ENCODE measurements around the gene PIP4K2A.
"Not testable (repeated sequence)": the region's sequence is repeated elsewhere in the genome, so short reads cannot be mapped to it uniquely, and the experiment has no call there.

The PIP4K2A gene

DNA sequence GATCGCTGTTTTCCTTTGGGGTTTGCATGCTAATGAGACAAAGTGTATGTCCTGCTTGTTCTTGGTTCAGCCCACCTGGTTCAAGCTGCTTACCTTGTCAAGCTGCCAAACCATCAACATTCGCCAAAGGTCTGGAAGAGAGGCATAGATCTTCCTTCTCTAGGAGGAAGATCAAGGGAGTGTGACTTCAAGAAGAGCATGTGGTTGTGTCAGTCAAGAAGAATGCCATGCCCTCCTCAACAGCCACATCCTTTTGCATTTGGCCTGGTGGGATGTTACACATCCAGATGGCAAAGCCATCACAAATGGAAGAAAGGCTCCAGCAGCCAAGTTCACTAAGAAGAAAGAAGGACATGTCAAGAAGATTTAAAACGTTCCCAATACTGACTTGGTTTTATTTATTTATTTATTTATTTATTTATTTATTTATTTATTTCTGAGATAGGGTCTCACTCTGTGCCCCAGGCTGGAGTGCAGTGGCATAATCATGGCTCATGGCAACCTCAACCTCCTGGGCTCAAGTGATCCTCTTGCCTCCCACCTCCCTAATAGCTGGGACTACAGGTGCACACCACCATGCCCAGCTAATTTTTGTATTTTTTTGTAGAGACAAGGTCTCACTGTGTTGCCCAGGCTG, 5.1 kb upstream of the PIP4K2A start:
- no peak for DNase-seq (ENCODE audit: low read depth in 2 of 2)

GRCh38 chr10:22718659-22719058, 4.3 kb upstream of the PIP4K2A start:
- not testable (repeated sequence) for DNase-seq (ENCODE audit: low read depth in 2 of 2)

DNA sequence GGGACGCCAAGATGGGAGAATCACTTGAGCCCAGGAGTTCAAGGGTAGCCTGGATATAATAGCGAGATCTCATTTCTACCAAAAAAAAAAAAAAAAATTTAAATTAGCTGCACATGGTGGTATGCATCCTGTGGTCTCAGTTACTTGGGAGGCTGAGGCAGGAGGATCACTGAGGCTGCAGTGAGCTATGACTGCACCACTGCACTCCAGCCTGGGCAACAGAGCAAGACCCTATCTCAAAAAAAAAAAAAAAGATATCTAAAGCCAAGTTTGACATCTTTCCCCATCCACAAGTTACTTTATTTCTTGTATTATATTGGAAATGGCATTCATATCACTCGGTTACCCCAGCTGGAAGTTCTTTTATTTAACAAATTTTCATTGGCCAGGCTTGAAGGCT, 3.4 kb upstream of the PIP4K2A start:
- no peak for DNase-seq (ENCODE audit: low read depth in 2 of 2)

GRCh38 chr10:22716943-22717342, 2.6 kb upstream of the PIP4K2A start:
- no peak for DNase-seq (ENCODE audit: low read depth in 2 of 2)

GRCh38 chr10:22715290-22715625, 880 bp upstream of the PIP4K2A start:
- no peak for DNase-seq (ENCODE audit: low read depth in 2 of 2)

DNA sequence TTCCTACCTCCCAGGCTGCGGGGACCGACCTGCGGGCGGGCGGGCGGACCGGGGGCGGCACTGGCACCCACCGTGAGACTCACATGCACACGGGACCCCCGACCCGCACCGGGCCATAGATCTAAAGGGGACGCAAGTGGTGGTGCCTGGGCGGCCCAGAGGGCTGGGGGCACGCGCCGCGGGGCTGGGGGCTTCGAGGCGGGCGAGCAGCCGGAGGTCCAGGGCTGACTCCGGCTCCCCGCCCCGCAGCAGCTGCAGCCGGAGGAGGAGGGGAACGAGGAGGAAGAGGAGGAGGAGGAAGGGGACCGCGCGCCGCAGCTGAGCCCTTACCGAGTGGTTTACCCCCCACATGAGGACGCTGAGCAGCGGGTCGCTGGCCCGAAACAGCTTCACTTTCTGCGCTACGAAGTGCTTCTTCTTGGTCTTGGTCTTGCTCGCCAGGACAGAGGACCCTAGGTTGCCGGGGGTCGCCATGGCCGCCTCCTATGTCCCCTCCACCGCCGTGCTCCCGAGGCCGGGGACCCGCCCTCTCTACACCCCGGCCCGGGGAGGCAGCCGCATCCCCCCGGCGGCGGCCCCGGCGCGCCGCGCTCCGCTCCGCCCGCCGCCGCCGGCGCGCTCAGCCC, 412 bp downstream of the PIP4K2A start:
- DNase-seq (ENCODE audit: low read depth in 2 of 2), result peak; percentile 23 to 27

DNA sequence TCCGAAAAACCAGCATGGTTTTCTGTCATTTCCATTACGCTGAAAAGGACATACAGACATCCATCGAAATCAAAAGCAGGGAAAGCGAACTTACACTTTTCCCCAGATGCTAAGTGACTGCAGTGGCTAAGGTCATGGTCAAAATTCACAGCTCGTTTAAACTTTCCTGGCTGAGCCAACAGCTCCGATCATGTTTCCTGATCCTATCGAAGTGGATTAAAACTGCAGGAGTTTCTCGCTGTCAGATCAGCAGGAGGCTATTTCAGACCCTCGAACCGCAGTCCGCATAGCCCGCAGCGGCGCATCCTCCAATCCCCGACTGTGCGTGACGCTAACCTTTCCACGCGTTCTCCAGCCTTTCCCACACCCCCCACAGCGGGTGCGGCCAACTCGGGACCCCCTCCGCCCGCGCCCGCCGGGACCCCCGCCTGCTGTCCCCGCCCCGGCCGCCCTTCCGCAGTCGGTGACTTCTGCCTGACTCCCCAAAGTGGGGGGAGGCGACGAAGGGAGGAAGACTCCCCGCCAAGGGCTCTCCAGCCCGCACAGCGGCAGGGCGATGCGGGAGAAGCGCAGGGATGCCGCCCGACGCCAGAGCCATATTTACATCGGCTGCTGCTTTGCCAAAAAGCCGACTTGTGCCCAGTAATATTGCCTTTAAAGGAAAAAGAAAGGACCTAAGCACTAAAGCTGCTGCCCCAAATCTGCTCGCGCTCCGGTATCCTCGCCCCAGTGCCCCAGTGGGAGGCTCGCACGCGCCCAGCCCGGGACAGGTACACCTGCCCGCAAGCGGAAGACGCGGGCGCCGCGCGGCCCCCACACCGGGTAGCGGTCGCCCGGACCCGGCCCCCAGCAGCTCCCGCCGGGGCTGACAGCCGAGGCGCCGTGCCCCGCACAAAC, 1.2 kb downstream of the PIP4K2A start:
- DNase-seq (ENCODE audit: low read depth in 2 of 2), result peak in 1 of 2 experiments; percentile 23

GRCh38 chr10:22712211-22712955, 2.0 kb downstream of the PIP4K2A start:
- DNase-seq (ENCODE audit: low read depth in 2 of 2), result no peak

DNA sequence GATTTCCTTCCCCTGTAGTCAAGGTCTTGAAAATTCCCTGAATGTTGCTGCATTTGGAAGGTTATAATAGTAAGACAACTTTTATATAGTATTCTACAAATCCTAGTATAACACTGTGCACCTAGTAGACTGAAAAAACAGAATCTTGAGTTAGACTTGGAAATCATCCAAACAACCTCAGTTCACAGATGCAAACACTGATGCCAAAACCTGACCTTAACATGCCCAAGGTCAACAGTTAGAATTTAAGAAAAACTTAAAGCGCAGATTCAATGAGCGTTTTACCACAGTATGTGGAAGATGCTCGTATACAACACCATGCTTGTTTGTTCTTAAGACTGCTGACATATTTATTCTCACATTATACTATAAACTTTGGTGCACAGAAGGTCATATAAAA, 3.0 kb downstream of the PIP4K2A start:
- no peak for DNase-seq (ENCODE audit: low read depth in 2 of 2)

DNA sequence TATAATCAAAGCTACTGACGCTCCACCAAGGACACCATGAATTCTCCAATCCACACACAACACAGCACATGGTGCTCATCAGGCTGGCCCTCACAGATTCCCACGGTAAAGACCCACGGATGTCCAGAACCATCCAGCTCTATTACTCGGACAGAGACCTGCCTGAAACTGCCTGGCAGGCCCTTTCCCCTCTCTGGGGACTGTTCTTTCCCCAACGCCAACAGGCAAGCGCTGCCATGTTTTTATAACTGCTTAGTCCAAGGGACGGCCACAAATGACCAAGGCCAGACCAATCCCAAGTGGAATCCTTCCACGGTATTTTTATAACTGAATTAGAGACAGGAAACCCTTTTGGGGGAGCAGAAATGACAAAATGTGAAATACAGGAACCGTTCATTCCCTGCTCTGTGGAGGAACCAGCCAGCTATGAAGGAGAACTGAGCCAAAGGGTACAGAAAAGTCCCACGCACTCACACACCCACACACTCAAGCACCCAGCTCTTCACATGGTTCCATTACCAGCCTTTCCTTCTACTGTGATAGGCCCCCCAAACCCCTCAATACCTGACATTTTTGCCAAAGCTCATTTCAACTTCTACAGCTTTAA, 4.1 kb downstream of the PIP4K2A start:
- DNase-seq (ENCODE audit: low read depth in 2 of 2), result no peak

- no peak for DNase-seq (ENCODE audit: low read depth in 2 of 2)
These were observed 5.6 kb downstream of the PIP4K2A start for GRCh38 chr10:22708772-22709171.

GRCh38 chr10:22705527-22705926, 8.9 kb downstream of the PIP4K2A start:
- DNase-seq (ENCODE audit: low read depth in 2 of 2), result no peak

- DNase-seq (ENCODE audit: low read depth in 2 of 2), result no peak
These were observed 9.4 kb downstream of the PIP4K2A start for GRCh38 chr10:22704942-22705341.

DNA sequence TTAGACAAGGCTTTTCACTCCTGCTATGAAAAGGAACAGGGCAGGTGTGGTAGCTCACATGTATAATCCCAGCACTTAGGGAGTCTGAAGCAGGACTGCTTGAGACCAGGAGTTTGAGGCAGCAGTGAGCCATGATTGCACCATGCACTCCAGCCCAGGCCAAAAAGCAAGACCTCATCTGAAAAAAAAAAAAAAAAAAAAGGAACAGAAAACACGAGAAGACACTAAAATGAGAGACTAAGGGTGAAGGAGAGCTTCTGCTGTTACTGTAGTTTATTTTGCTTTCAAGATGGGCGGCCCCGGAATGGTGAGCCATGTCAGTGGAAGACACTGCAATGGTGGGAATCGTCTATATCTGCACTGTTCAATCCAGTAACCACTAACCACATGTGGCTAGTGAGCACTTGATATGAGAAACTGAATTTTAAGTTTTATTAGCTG, 9.9 kb downstream of the PIP4K2A start:
- no peak for DNase-seq (ENCODE audit: low read depth in 2 of 2)

DNA sequence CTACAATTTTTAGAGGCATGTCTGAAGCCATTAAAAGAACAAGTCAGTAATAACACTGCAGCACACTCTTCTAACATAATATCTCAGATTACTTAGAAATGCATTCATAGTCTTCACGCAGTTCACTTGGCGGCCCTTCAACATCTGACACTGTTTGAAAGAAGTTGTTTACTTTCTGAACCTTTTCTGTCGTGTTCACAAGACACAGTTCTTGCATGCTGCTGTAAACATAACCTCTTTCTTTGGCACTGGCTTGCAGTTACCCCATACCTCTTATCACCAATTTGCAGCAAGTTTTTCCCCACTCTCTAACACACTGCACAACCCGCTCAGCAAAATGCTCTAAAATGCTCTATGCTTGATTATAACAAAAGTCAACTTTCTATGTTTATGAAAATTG, 12.0 kb downstream of the PIP4K2A start:
- no peak for DNase-seq (ENCODE audit: low read depth in 2 of 2)

DNA sequence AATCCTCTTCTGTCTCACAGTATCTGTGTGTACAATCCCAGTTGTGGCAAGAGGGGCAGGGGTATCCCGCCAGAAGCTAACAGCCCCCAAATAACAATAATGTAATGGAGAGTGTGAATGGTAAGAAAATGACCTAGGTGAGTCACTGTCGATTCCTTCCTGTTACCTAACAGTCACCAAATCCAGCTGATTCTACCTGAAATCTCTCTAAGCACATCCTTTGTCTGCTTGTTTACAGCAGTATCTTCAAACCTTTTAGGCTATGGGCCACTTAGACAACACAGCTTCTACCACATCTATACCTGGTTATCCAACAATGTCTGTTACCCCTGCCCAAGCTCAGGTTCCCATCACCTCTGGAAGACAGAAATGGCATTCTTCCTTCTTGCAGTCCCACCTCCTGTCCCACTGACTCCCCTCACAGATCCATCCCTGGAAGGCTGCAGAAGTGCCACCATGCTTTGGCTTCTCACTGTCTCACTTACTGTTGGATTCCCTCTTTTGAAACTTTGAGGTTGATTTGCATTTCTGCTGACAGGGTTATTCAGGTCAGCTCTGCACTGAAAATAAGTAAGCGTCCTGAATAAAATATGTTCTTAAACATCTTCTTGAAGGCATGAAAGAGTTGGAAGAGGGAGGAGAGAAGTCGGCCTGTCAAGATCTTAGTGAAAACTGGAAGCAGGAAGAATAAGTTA, 13.1 kb downstream of the PIP4K2A start:
- no peak for DNase-seq (ENCODE audit: low read depth in 2 of 2)

GRCh38 chr10:22700489-22700888, 13.9 kb downstream of the PIP4K2A start:
- DNase-seq (ENCODE audit: low read depth in 2 of 2), result no peak

DNA sequence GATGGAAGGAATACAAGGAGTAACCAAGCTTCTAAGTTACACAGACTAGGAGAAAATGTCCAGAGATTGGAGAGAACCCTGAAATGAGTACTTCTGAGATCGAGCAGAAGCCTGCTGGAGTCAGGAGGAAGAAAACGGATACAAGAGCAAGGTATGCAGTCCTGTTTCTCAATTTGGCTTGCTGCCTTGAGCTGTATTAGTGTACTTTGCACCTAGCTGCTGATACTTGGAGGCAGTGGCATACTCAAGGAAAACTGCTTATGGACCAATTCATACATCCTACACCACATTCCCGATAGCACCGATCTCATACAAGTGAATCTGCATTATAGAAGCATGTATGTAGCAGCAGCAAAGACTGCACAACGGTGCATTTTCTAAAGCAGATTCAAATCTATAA, 14.4 kb downstream of the PIP4K2A start:
- no peak for DNase-seq (ENCODE audit: low read depth in 2 of 2)

- DNase-seq (ENCODE audit: low read depth in 2 of 2), result no peak
These were observed 15.4 kb downstream of the PIP4K2A start for GRCh38 chr10:22698941-22699440.

- no peak for DNase-seq (ENCODE audit: low read depth in 2 of 2)
These were observed 16.6 kb downstream of the PIP4K2A start for GRCh38 chr10:22697800-22698199.

DNA sequence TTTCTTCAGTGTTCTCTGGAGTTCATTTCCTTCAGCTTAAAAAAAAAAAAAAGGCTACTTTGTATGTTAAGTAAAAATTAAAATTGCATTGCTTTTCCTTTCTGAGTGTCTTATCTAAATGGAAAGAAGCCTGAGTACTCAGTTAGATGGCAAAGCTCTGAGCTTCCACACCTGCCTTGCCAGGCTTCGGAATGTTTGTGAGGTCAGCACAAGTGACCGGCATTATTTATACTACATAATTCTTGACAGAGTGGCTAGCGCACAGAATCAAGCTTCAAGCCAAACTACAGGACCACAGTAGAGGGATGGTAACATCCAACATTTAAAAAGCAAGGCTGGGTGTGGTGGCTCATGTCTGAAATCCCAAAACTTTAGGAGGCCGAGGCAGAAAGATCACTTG, 17.3 kb downstream of the PIP4K2A start:
- DNase-seq (ENCODE audit: low read depth in 2 of 2), result no peak

All from stimulated activated CD4-positive, alpha-beta T cell treated with anti-CD3 and anti-CD28 coated beads, Interleukin-12 subunit alpha, Interleukin-12 subunit beta, amount 100 ng/mL, for 24 hours (primary cell).